B cell (primary cell): ENCODE results near the gene PODN. TPM values are rescaled to one million over a fixed set of nuclear protein-coding genes. Genes with fewer than 3 reads are reported as not detected.

Experiments used
- ATAC-seq: fragments of 200-7000 bp; cut with Tn5 transposase; one replicate; pipeline ENCODE4 v1.10.0; 2021; ENCODE audit warnings: low read depth, mild to moderate bottlenecking, moderate number of reproducible peaks, moderate library complexity
- CTCF ChIA-PET: fragments of 350-600 bp; sonication (Branson Sonifier 250); formaldehyde crosslinking; loops from one replicate; lab custom pipeline; 2021; ENCODE audit warnings: antibody characterized with exemption, inconsistent platforms; lab: Charles Lee
- POLR2A ChIA-PET: fragments of 350-600 bp; sonication (Branson Sonifier 250); formaldehyde crosslinking; loops from one replicate; lab custom pipeline; 2021; ENCODE audit warnings: antibody characterized with exemption; lab: Charles Lee
- DNase-seq: peaks from one replicate; pipeline ENCODE4 v3.0.0; 2013
- H2AFZ ChIP-seq: 2 replicates; pipeline ENCODE4 v1.6.1; 2012; ENCODE audit warnings: mild to moderate bottlenecking, low read depth, low read length; ENCODE audit not compliant: insufficient read depth, poor library complexity, severe bottlenecking
- H3K27ac ChIP-seq, 2 donors: 1 replicate in 1 of 2; 2 replicates in 1 of 2; pipeline ENCODE4 v1.5.1; 2012 to 2013; ENCODE audit warnings: low read length in 2 of 2, mild to moderate bottlenecking in 2 of 2, moderate library complexity in 1 of 2
- H3K27me3 ChIP-seq, 4 experiments: fragments of 200-600 bp in 1 of 4; sonication (generic) in 1 of 4; replicated peaks in 1 of 4; 1 replicate in 2 of 4; 2 replicates in 2 of 4; pipeline versions ENCODE4 v1.6.1 to v1.7.0; 2013 to 2016; ENCODE audit warnings: low read length in 3 of 4, mild to moderate bottlenecking in 2 of 4, mixed read lengths in 1 of 4, moderate library complexity in 1 of 4; ENCODE audit not compliant: insufficient read depth in 4 of 4, control insufficient read depth in 3 of 4; ENCODE audit errors: control extremely low read depth in 1 of 4
- H3K36me3 ChIP-seq, 2 experiments: replicated peaks in 1 of 2; 1 replicate in 1 of 2; 2 replicates in 1 of 2; pipeline versions ENCODE4 v1.6.1 to v1.7.1; 2013; ENCODE audit warnings: low read length in 1 of 2; ENCODE audit not compliant: insufficient read depth in 2 of 2, control insufficient read depth in 1 of 2; ENCODE audit errors: control extremely low read depth in 1 of 2, extremely low read depth in 1 of 2
- H3K4me1 ChIP-seq, 2 donors: fragments of 200-600 bp in 1 of 2; sonication (generic) in 1 of 2; 1 replicate in 1 of 2; 2 replicates in 1 of 2; pipeline versions ENCODE4 v1.5.1 to v1.6.1; 2013 to 2017; ENCODE audit warnings: low read length in 2 of 2; ENCODE audit not compliant: control insufficient read depth in 2 of 2, insufficient read depth in 2 of 2
- H3K4me2 ChIP-seq: replicated peaks from 2 replicates; pipeline ENCODE3; 2012; ENCODE audit warnings: mild to moderate bottlenecking, low read depth, low read length; ENCODE audit not compliant: poor library complexity, severe bottlenecking
- H3K4me3 ChIP-seq, 5 experiments: fragments of 200-600 bp in 1 of 5; sonication (generic) in 1 of 5; 1 replicate in 3 of 5; 2 replicates in 2 of 5; pipeline versions ENCODE4 v1.5.1 to v1.7.0; 2011 to 2016; ENCODE audit warnings: low read length in 4 of 5, mild to moderate bottlenecking in 4 of 5, low read depth in 2 of 5, control low read depth in 1 of 5, moderate library complexity in 1 of 5; ENCODE audit not compliant: insufficient read depth in 1 of 5; ENCODE audit errors: control extremely low read depth in 1 of 5, extremely low read depth in 1 of 5
- H3K79me2 ChIP-seq: fragments of 200-600 bp; sonication (generic); one replicate; pipeline ENCODE4 v1.6.0; 2016; ENCODE audit warnings: low read length; ENCODE audit not compliant: control insufficient read depth, insufficient read depth
- H3K9ac ChIP-seq: fragments of 200-600 bp; sonication (generic); 2 replicates; pipeline ENCODE4 v1.6.1; 2017; ENCODE audit warnings: mild to moderate bottlenecking, low read length, moderate library complexity
- H3K9me3 ChIP-seq, 3 donors: one replicate each; pipeline versions ENCODE4 v1.6.1 to v1.7.1; 2013; ENCODE audit warnings: low read length in 2 of 3; ENCODE audit not compliant: control insufficient read depth in 2 of 3, insufficient read depth in 1 of 3; ENCODE audit errors: control extremely low read depth in 1 of 3
- H4K20me1 ChIP-seq: 2 replicates; pipeline ENCODE4 v1.6.0; 2012; ENCODE audit warnings: mild to moderate bottlenecking, low read length; ENCODE audit not compliant: insufficient read depth, control insufficient read depth, poor library complexity, severe bottlenecking
- H3K27ac Mint-ChIP-seq: one replicate; pipeline ENCODE4 v1.8.0; 2021; ENCODE audit warnings: mixed read lengths
- H3K27me3 Mint-ChIP-seq: one replicate; pipeline ENCODE4 v1.8.0; 2021; ENCODE audit warnings: mixed read lengths
- H3K4me1 Mint-ChIP-seq: one replicate; pipeline ENCODE4 v1.8.0; 2021; ENCODE audit warnings: mixed read lengths
- H3K4me3 Mint-ChIP-seq: one replicate; pipeline ENCODE4 v1.8.0; 2021; ENCODE audit warnings: mixed read lengths
- H3K9me3 Mint-ChIP-seq: one replicate; pipeline ENCODE4 v1.8.0; 2022; ENCODE audit warnings: mixed read lengths; ENCODE audit not compliant: insufficient read depth
- EZH2 ChIP-seq: IDR thresholded peaks from 2 replicates; pipeline ENCODE4 v1.6.1; 2012; ENCODE audit warnings: borderline replicate concordance, low read depth, mild to moderate bottlenecking, moderate library complexity, low read length; ENCODE audit not compliant: insufficient read depth, poor library complexity, severe bottlenecking
- WGBS: methylation state at CpG from one replicate; pipeline ENCODE4 v1.1.5; 2013; ENCODE audit warnings: missing lambda C conversion rate; ENCODE audit not compliant: insufficient coverage; 5-methylcytosine and 5-hydroxymethylcytosine counted together
- intact Hi-C: fragments of 100-400 bp; cut with micrococcal nuclease; formaldehyde crosslinking; loops from one replicate; pipeline ENCODE4 v1.10.0; 2022
- polyA plus RNA-seq: library from polyadenylated mRNA; depleted of rRNA; stranded (reverse); fragments of >200 nt; gene quantifications from 2 replicates; pipeline ENCODE4 v1.2.3, GENCODE V29; 2012
- total RNA-seq, 2 donors: library from RNA; stranded (reverse); fragments of 120-200 nt in 1 of 2; gene quantifications; 1 replicate in 1 of 2; 2 replicates in 1 of 2; pipeline versions ENCODE4 v1.2.3 to v1.2.4, GENCODE V29; 2013 to 2022
- TF ChIP-seq, protein P1 (sequence below): fragments of 200-600 bp; IDR thresholded peaks from one replicate; pipeline ENCODE4 v1.8.0; 2022; ENCODE audit warnings: antibody characterized with exemption, mild to moderate bottlenecking

PODN gene
- total and polyA plus RNA-seq, 2 donors (not counting 1 experiment from before 2014, with no cell fraction given), result not detected

GRCh38 chr1:53062708-53063591 lies 937 bp downstream of the PODN start:
- H3K27me3 Mint-ChIP-seq, result peaks cover 42% of the 10 kb centered on the region
- H2AFZ ChIP-seq, result no peak overlapping the region
- H3K4me1 Mint-ChIP-seq, result peaks cover 8% of the 10 kb centered on the region
- no peaks in the 10 kb centered on the region for H3K79me2 ChIP-seq
- ATAC-seq (no peak), DNase-seq (no peak)
- no peak overlapping the region for H3K4me3 ChIP-seq
- peaks cover 9 to 13% of the 10 kb centered on the region in 2 donors for H3K4me1 ChIP-seq
- peak overlapping the region; percentile 47 for H3K4me3 Mint-ChIP-seq
- peak overlapping the region; percentile 52 for H3K4me2 ChIP-seq
- no peaks in the 10 kb centered on the region for H3K9me3 Mint-ChIP-seq
- no peak overlapping the region for H3K9ac ChIP-seq
- H3K36me3 ChIP-seq, result no peaks in the 10 kb centered on the region
- H3K9me3 ChIP-seq, result no peaks in the 10 kb centered on the region
- no peak overlapping the region for H3K27ac ChIP-seq
- WGBS, result 17% methylated on average over 57 of the region's 61 CpGs
- no peak overlapping the region for H3K27ac Mint-ChIP-seq
- no peaks in the 10 kb centered on the region for H4K20me1 ChIP-seq
- TF ChIP-seq, protein P1, sequence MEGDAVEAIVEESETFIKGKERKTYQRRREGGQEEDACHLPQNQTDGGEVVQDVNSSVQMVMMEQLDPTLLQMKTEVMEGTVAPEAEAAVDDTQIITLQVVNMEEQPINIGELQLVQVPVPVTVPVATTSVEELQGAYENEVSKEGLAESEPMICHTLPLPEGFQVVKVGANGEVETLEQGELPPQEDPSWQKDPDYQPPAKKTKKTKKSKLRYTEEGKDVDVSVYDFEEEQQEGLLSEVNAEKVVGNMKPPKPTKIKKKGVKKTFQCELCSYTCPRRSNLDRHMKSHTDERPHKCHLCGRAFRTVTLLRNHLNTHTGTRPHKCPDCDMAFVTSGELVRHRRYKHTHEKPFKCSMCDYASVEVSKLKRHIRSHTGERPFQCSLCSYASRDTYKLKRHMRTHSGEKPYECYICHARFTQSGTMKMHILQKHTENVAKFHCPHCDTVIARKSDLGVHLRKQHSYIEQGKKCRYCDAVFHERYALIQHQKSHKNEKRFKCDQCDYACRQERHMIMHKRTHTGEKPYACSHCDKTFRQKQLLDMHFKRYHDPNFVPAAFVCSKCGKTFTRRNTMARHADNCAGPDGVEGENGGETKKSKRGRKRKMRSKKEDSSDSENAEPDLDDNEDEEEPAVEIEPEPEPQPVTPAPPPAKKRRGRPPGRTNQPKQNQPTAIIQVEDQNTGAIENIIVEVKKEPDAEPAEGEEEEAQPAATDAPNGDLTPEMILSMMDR, result no peak
- TF ChIP-seq EZH2, result no peak
- CTCF ChIA-PET, result no interaction called here
- peaks cover 0 to 46% (median 13%) of the 10 kb centered on the region in 4 experiments for H3K27me3 ChIP-seq
- intact Hi-C loops, result no loop called here
- POLR2A ChIA-PET, result no interaction called here
